ENCODE results near the gene PRCP. TPM values are rescaled to one million over a fixed set of nuclear protein-coding genes. Genes with fewer than 3 reads are reported as not detected.

PRCP gene
- total RNA-seq, 1 experiment from 2014 or later = 51.5 TPM

GRCh38 chr11:82791779-82792178, 108.5 kb downstream of the PRCP start:
- no peaks in the 10 kb centered on the region for H3F3A ChIP-seq (ENCODE audit: low read length, unreplicated experiment)
- H3K79me2 ChIP-seq (ENCODE audit: low read length) = no peaks in the 10 kb centered on the region
- peaks cover 10% of the 10 kb centered on the region; the same call in 1 of the 2 replicates for H3K4me1 ChIP-seq (ENCODE audit: insufficient read depth, low read length)
- no peak overlapping the region for H3K4me3 ChIP-seq (ENCODE audit: low read length)
- H3K4me2 ChIP-seq (ENCODE audit: low read length) = no peak overlapping the region
- ATAC-seq = no peak
- H3K27me3 ChIP-seq (ENCODE audit: low read length) = no peaks in the 10 kb centered on the region
- H4K20me1 ChIP-seq (ENCODE audit: low read length) = no peaks in the 10 kb centered on the region
- H3K9ac ChIP-seq (ENCODE audit: low read length) = no peak overlapping the region
- no TSS peak for BruUV-seq (replicated peaks)
- no peaks in the 10 kb centered on the region for H3K36me3 ChIP-seq (ENCODE audit: low read depth, low read length)
- no peaks in the 10 kb centered on the region for H3K9me2 ChIP-seq (replicated peaks; ENCODE audit: low read length)
- intact Hi-C loops (cut with micrococcal nuclease) = no loop called here
- H3K9me3 ChIP-seq (ENCODE audit: low read length) = no peaks in the 10 kb centered on the region
- no peak overlapping the region for H2AFZ ChIP-seq (ENCODE audit: low read length)
- CTCF ChIA-PET = no interaction called here
- POLR2A ChIA-PET (ENCODE audit: unreplicated experiment) = no interaction called here
- TF ChIP-seq EZH2 (IDR thresholded peaks at IDR 0.05; ENCODE audit: low read length, unreplicated experiment) (no peak), CTCF (conservative IDR thresholded peaks at IDR 0.05; ENCODE audit: low read depth, low read length) (no peak), EZH2phosphoT487 (IDR thresholded peaks at IDR 0.05; ENCODE audit: borderline replicate concordance, low read length) (no peak)
- no peak for DNase-seq
- H3K27ac ChIP-seq (ENCODE audit: low read length) = no peak overlapping the region

GRCh38 chr11:82790723-82791484, 109.3 kb downstream of the PRCP start:
- TF ChIP-seq EZH2 (IDR thresholded peaks at IDR 0.05; ENCODE audit: low read length, unreplicated experiment) = no peak
- TF ChIP-seq EZH2phosphoT487 (IDR thresholded peaks at IDR 0.05; ENCODE audit: borderline replicate concordance, low read length) = no peak
- no peak for TF ChIP-seq CTCF (conservative IDR thresholded peaks at IDR 0.05; ENCODE audit: low read depth, low read length)
- Histone ChIP-seq H3K4me3 (ENCODE audit: low read length) (no peak overlapping the region), H3K27ac (ENCODE audit: low read length) (no peak overlapping the region), H3K79me2 (ENCODE audit: low read length) (no peaks in the 10 kb centered on the region), H3K4me2 (ENCODE audit: low read length) (no peak overlapping the region), H3K27me3 (ENCODE audit: low read length) (no peaks in the 10 kb centered on the region), H3K4me1 (ENCODE audit: insufficient read depth, low read length) (peaks cover 10% of the 10 kb centered on the region; the same call in 1 of the 2 replicates), H2AFZ (ENCODE audit: low read length) (no peak overlapping the region), H4K20me1 (ENCODE audit: low read length) (no peaks in the 10 kb centered on the region), H3F3A (ENCODE audit: low read length, unreplicated experiment) (no peaks in the 10 kb centered on the region), H3K36me3 (ENCODE audit: low read depth, low read length) (no peaks in the 10 kb centered on the region), H3K9me3 (ENCODE audit: low read length) (no peaks in the 10 kb centered on the region), H3K9me2 (replicated peaks; ENCODE audit: low read length) (no peaks in the 10 kb centered on the region), H3K9ac (ENCODE audit: low read length) (no peak overlapping the region)
- no peak for DNase-seq
- CTCF ChIA-PET = no interaction called here
- intact Hi-C loops (cut with micrococcal nuclease) = no loop called here
- POLR2A ChIA-PET (ENCODE audit: unreplicated experiment) = no interaction called here
- no peak for ATAC-seq
- no TSS peak for BruUV-seq (replicated peaks)

- no TSS peak for BruUV-seq (replicated peaks)
- Histone ChIP-seq H3K27ac (ENCODE audit: low read length) (no peak overlapping the region), H4K20me1 (ENCODE audit: low read length) (no peaks in the 10 kb centered on the region), H3K36me3 (ENCODE audit: low read depth, low read length) (no peaks in the 10 kb centered on the region), H3K4me2 (ENCODE audit: low read length) (no peak overlapping the region), H3K4me1 (ENCODE audit: insufficient read depth, low read length) (no peaks in the 10 kb centered on the region), H3K4me3 (ENCODE audit: low read length) (no peak overlapping the region), H2AFZ (ENCODE audit: low read length) (no peak overlapping the region), H3K27me3 (ENCODE audit: low read length) (no peaks in the 10 kb centered on the region), H3K9me2 (replicated peaks; ENCODE audit: low read length) (no peaks in the 10 kb centered on the region), H3K9me3 (ENCODE audit: low read length) (0 out of 2 replicates have a peak, but pooled peaks cover under 1% of the 10 kb centered on the region), H3F3A (ENCODE audit: low read length, unreplicated experiment) (no peaks in the 10 kb centered on the region), H3K9ac (ENCODE audit: low read length) (no peak overlapping the region), H3K79me2 (ENCODE audit: low read length) (no peaks in the 10 kb centered on the region)
- no peak for ATAC-seq
- POLR2A ChIA-PET (ENCODE audit: unreplicated experiment) = no interaction called here
- CTCF ChIA-PET = no interaction called here
- TF ChIP-seq EZH2 (IDR thresholded peaks at IDR 0.05; ENCODE audit: low read length, unreplicated experiment) (no peak), EZH2phosphoT487 (IDR thresholded peaks at IDR 0.05; ENCODE audit: borderline replicate concordance, low read length) (no peak), CTCF (conservative IDR thresholded peaks at IDR 0.05; ENCODE audit: low read depth, low read length) (no peak)
- no peak for DNase-seq
- intact Hi-C loops (cut with micrococcal nuclease) = no loop called here
Measured at GRCh38 chr11:82787981-82788380, 112.2 kb downstream of the PRCP start.

Data from PC-3 (cell line).